ENCODE results near the gene LIX1L.

Gene LIX1L

DNA sequence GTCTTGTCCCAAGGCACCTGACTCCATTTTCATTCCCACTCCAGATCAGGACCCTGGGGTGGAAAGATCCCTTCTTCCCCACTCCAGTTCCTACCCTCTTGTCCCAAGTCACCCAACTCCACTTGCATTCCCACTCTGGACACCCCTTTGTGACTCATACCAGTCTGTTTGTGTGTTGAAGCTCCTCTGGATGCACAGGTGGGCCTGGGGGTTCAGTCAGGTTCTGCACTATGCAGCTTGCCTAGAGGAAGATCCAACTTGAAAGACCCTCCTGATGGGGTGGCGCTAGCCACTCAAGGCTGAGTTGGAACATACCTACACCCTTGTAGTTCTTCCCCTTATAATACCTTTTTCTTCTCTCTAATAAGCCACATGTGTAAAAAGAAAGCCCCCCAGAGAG is 62.3 kb downstream of the LIX1L start:
- TF ChIP-seq, protein P1, sequence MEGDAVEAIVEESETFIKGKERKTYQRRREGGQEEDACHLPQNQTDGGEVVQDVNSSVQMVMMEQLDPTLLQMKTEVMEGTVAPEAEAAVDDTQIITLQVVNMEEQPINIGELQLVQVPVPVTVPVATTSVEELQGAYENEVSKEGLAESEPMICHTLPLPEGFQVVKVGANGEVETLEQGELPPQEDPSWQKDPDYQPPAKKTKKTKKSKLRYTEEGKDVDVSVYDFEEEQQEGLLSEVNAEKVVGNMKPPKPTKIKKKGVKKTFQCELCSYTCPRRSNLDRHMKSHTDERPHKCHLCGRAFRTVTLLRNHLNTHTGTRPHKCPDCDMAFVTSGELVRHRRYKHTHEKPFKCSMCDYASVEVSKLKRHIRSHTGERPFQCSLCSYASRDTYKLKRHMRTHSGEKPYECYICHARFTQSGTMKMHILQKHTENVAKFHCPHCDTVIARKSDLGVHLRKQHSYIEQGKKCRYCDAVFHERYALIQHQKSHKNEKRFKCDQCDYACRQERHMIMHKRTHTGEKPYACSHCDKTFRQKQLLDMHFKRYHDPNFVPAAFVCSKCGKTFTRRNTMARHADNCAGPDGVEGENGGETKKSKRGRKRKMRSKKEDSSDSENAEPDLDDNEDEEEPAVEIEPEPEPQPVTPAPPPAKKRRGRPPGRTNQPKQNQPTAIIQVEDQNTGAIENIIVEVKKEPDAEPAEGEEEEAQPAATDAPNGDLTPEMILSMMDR (IDR thresholded peaks at IDR 0.05; ENCODE audit: low read depth, low read length) = no peak
- DNase-seq (ENCODE audit: extremely low read depth, low read depth) = no peak

DNA sequence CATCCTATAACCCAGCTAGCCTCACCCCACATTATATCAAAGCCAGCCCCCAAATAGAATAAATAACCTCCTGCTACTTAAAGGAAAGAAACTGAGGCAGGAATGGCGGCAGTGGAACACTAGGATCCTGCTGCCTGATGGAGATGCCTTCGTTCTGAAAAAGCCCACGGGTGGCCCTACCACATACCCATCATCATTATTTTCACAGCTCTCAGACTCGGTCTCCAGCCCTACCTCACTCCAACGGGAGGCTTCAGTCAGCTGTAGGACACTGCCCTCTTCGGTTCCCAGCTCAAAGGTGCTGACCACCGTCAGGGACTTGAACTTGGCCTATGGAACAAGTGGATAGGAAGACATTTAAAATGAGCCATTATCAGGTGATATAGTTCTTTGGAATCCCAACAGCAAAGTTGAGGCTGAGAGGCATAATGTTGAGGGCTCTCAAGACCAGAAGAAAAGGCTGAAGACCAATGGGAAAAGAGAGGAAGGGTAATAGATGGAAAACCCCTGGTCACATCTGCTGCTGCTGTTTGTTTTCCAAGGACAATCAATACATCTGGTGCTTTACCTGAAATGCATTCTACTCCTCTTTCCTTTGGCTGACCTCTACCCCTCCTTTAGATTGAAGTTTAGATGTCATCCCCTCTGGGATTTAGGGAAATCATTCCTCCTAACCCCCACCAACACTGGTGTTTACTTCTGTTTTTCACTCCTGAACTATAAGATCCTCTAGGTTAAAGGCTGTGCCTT is 64.3 kb downstream of the LIX1L start:
- no peak for DNase-seq (ENCODE audit: extremely low read depth, low read depth)
- TF ChIP-seq, protein P1 (IDR thresholded peaks at IDR 0.05; ENCODE audit: low read depth, low read length) = no peak

DNA sequence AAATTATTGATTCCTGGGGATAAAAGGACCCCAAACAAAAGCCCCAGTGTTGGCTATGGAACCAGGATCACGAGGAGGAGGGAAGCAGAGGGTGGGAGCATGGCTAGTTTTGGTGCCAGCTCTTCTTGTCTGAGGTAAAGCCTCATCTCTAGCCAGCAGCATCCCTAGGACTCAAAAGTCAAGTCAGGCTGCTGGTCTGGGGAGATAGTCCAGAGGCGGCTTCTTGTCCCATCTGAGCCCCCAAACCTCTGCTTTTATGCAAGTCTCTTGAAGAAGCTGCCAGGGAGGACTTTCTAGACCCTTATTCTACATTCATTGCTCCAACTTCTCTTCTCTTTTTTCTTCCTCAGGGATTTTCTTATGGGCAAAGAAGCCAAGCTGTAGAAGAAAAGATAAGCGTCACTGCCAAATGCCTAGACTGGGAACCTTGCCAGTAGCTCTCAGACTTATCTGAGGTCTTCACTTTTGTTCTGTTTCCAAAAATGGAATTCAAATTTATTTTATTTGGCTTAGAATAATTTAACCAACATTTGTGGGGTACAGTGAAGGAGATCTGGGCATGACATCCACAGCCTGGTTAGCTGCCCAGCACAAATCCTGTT is 65.2 kb downstream of the LIX1L start:
- TF ChIP-seq, protein P1 (IDR thresholded peaks at IDR 0.05; ENCODE audit: low read depth, low read length) = no peak

DNA sequence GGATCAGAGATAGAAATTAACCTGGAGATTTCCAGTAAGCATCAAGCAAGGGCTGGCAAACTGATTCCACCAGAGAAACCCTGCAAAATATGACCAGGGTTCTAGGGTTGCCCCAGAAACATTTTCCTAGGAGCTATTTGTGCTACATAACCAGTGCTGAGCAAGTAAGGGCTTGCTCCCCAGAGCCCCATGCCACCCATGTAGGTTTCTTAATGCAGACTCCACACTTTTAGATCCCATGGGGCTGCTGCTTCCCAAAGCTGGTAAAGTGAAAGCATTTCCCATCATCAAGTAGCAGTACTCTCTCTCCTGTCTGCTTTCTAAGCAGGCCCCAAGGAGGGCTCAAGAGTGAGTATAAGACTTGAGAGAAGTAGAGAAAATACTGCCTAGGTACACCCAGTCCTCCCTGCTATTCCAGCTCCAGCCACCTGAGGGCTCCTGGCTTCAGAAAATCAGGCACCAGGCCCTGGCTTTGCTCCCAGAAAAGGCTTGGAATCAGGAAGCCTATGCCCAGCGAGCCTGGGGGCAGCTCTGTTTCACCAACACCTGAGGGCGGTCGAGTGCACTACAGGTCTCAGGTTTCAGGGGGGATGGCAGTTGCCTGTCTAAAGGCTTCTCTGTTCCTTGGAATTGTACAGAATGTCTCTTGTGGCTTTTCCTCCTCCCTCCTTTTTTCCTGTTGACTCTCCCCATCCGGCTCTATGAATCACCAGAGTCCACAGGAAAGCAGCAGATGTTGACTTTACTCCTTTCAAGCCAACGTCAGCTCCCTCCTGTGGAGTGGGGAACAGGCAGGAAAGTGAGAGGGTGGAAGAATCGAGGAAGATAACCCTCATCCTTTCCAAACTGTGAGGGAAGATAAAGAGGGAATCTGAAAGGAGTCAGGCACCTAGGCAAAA is 66.0 kb downstream of the LIX1L start:
- DNase-seq (ENCODE audit: extremely low read depth, low read depth) = peak; percentile 95
- TF ChIP-seq, protein P1 (IDR thresholded peaks at IDR 0.05; ENCODE audit: low read depth, low read length) = peak; percentile 98

More for the DNA sequence above, 65.2 kb downstream of the LIX1L start:
- no peak for DNase-seq (ENCODE audit: extremely low read depth, low read depth)

DNA sequence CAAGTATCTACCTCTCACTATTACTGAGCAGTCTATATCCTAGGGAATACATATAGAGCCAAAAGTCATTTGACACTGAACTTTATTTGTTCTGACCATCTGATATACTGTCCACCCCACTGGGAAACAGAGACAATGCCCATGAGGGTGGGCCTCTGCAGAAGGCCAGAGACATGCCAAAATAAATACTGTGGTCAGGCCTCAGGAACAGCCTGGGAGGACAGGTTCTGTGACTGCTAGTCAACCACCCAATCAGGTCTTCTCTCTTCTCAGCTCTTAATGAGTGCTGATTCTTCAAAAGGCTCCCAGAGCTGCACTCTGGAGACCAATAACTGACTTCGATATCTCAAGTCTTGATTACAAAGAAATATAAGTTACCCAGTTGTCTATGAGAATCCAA is 66.7 kb downstream of the LIX1L start:
- DNase-seq (ENCODE audit: extremely low read depth, low read depth) = no peak
- TF ChIP-seq, protein P1 (IDR thresholded peaks at IDR 0.05; ENCODE audit: low read depth, low read length) = no peak

DNA sequence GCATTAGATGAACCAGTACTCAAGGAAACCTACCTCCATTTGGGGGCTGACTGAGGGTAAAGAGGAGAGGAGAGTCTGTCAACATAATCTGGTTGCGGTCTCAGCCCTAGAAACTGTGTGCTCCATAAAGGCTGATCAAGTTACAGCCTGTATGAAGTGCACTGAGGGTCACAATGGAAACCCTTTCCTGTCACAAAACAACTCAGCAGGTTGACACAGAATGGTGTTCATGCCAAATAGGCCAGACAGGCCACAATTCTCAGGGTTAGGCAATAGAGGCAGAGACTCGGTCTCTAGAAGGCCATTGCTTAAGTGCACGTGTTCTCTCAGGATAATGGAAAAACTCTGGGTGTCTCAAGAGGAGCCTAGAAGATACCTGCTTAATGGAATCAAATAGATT is 68.1 kb downstream of the LIX1L start:
- DNase-seq (ENCODE audit: extremely low read depth, low read depth) = no peak
- TF ChIP-seq, protein P1 (IDR thresholded peaks at IDR 0.05; ENCODE audit: low read depth, low read length) = no peak

Data from AG09319 (cell line).